Stimulated activated CD4-positive, alpha-beta T cell treated with anti-CD3 and anti-CD28 coated beads, Interleukin-1b, Interleukin-23, amount 100 ng/mL, for 24 hours (primary cell): ENCODE data around the gene FAM20C.

Experiments used
- DNase-seq, 4 experiments: peaks; one replicate each; pipeline ENCODE4 v3.0.0-alpha.2; 2020; ENCODE audit warnings: low read depth in 4 of 4, low spot score in 1 of 4

FAM20C gene

GRCh38 chr7:266851-267840 lies 74.8 kb downstream of the FAM20C start:
- DNase-seq, result no peak

- no peak for DNase-seq
Measured at GRCh38 chr7:268991-269390, 76.6 kb downstream of the FAM20C start.

- no peak for DNase-seq
Measured at GRCh38 chr7:269721-270120, 77.3 kb downstream of the FAM20C start.

GRCh38 chr7:270351-270983 lies 78.1 kb downstream of the FAM20C start:
- no peak for DNase-seq

- DNase-seq, result no peak
Measured at GRCh38 chr7:271266-272107, 79.1 kb downstream of the FAM20C start.

GRCh38 chr7:272108-272615 lies 79.8 kb downstream of the FAM20C start:
- DNase-seq, result no peak

- DNase-seq, result no peak
Measured at GRCh38 chr7:272631-273030, 80.3 kb downstream of the FAM20C start.

- no peak for DNase-seq
Measured at GRCh38 chr7:273327-273726, 81.0 kb downstream of the FAM20C start.

GRCh38 chr7:274266-274665 lies 81.9 kb downstream of the FAM20C start:
- DNase-seq, result no peak

GRCh38 chr7:276230-276835 lies 84.0 kb downstream of the FAM20C start:
- no peak for DNase-seq

GRCh38 chr7:277228-277627 lies 84.9 kb downstream of the FAM20C start:
- no peak for DNase-seq

- no peak for DNase-seq
Measured at GRCh38 chr7:278081-278480, 85.7 kb downstream of the FAM20C start.

GRCh38 chr7:279821-280220 lies 87.5 kb downstream of the FAM20C start:
- no peak for DNase-seq

GRCh38 chr7:280461-280860 lies 88.1 kb downstream of the FAM20C start:
- DNase-seq, result no peak

GRCh38 chr7:281637-282036 lies 89.3 kb downstream of the FAM20C start:
- no peak for DNase-seq

- DNase-seq, result no peak
Measured at GRCh38 chr7:282621-283020, 90.2 kb downstream of the FAM20C start.

- DNase-seq, result no peak
Measured at GRCh38 chr7:284762-285722, 92.7 kb downstream of the FAM20C start.

- DNase-seq, result no peak
Measured at GRCh38 chr7:285731-286130, 93.4 kb downstream of the FAM20C start.

- DNase-seq, result no peak
Measured at GRCh38 chr7:286266-286665, 93.9 kb downstream of the FAM20C start.

- DNase-seq, result no peak
Measured at GRCh38 chr7:288671-289101, 96.3 kb downstream of the FAM20C start.
